GM12891 (cell line): ENCODE results near the gene CCDC85A.

Experiments used
- DNase-seq: peaks from one replicate; pipeline ENCODE4 v3.0.0; 2011; ENCODE audit warnings: low spot score; ENCODE audit not compliant: insufficient read length
- FAIRE-seq: peaks from 2 replicates; lab custom pipeline; 2011; peaks lifted over from hg19 to GRCh38; lab: Jason Lieb, UNC
- PAX5 ChIP-seq: IDR thresholded peaks from 2 replicates; pipeline ENCODE4 v1.6.1; 2011; ENCODE audit warnings: low read length, moderate library complexity, mild to moderate bottlenecking; ENCODE audit not compliant: insufficient read depth, severe bottlenecking
- POLR2A ChIP-seq: IDR thresholded peaks from 2 replicates; pipeline ENCODE4 v1.6.1; 2011; ENCODE audit warnings: low read depth, low read length, control low read depth
- POLR2AphosphoS5 ChIP-seq: IDR thresholded peaks from 2 replicates; pipeline ENCODE4 v1.6.1; 2011; ENCODE audit warnings: low read depth, low read length, control low read depth
- POU2F2 ChIP-seq: IDR thresholded peaks from 2 replicates; pipeline ENCODE4 v1.6.1; 2011; ENCODE audit warnings: low read depth, mild to moderate bottlenecking, control low read depth, low read length, moderate library complexity
- SPI1 ChIP-seq: IDR thresholded peaks from 2 replicates; pipeline ENCODE4 v1.6.1; 2011; ENCODE audit warnings: low read depth, low read length, control low read depth
- TAF1 ChIP-seq: IDR thresholded peaks from 2 replicates; pipeline ENCODE4 v1.6.1; 2011; ENCODE audit warnings: low read depth, low read length, control low read depth

Gene CCDC85A

GRCh38 chr2:56288838-56289580, 105.2 kb downstream of the CCDC85A start:
- FAIRE-seq = no peak

GRCh38 chr2:56291711-56292110, 107.9 kb downstream of the CCDC85A start:
- FAIRE-seq (no peak), DNase-seq (no peak)
- no peak for TF ChIP-seq POLR2A
- TF ChIP-seq POLR2AphosphoS5 = no peak
- TF ChIP-seq PAX5 = no peak
- TF ChIP-seq SPI1 = no peak
- no peak for TF ChIP-seq POU2F2
- TF ChIP-seq TAF1 = no peak

More at GRCh38 chr2:56288838-56289580, 105.2 kb downstream of the CCDC85A start:
- TF ChIP-seq POLR2AphosphoS5 (no peak), POLR2A (no peak), SPI1 (no peak)
- no peak for DNase-seq

- FAIRE-seq (no peak), DNase-seq (no peak)
- TF ChIP-seq POU2F2 = no peak
- no peak for TF ChIP-seq PAX5
- TF ChIP-seq TAF1 = no peak
- TF ChIP-seq SPI1 = no peak
- TF ChIP-seq POLR2A = no peak
- TF ChIP-seq POLR2AphosphoS5 = no peak
These were observed 109.2 kb downstream of the CCDC85A start for GRCh38 chr2:56292951-56293350.

GRCh38 chr2:56295666-56296065, 111.9 kb downstream of the CCDC85A start:
- TF ChIP-seq SPI1 = no peak
- no peak for TF ChIP-seq POLR2AphosphoS5
- DNase-seq = no peak
- no peak for FAIRE-seq

GRCh38 chr2:56297671-56298070, 113.9 kb downstream of the CCDC85A start:
- no peak for FAIRE-seq
- DNase-seq = no peak
- TF ChIP-seq PAX5 (no peak), POLR2AphosphoS5 (no peak), TAF1 (no peak), POLR2A (no peak), POU2F2 (no peak), SPI1 (no peak)

GRCh38 chr2:56299171-56299691, 115.4 kb downstream of the CCDC85A start:
- FAIRE-seq (no peak), DNase-seq (no peak)
- TF ChIP-seq POLR2A (no peak), SPI1 (no peak), TAF1 (no peak), PAX5 (no peak), POU2F2 (no peak), POLR2AphosphoS5 (no peak)

- DNase-seq (no peak), FAIRE-seq (no peak)
- no peak for TF ChIP-seq POU2F2
- no peak for TF ChIP-seq TAF1
- TF ChIP-seq POLR2AphosphoS5 = no peak
- no peak for TF ChIP-seq SPI1
These were observed 125.9 kb downstream of the CCDC85A start for GRCh38 chr2:56309626-56310170.

GRCh38 chr2:56313500-56313921, 129.7 kb downstream of the CCDC85A start:
- FAIRE-seq (no peak), DNase-seq (no peak)
- TF ChIP-seq SPI1 = no peak
- TF ChIP-seq POU2F2 = no peak
- no peak for TF ChIP-seq TAF1
- no peak for TF ChIP-seq POLR2A
- TF ChIP-seq POLR2AphosphoS5 = no peak
- no peak for TF ChIP-seq PAX5

GRCh38 chr2:56314371-56314770, 130.6 kb downstream of the CCDC85A start:
- no peak for TF ChIP-seq PAX5
- no peak for TF ChIP-seq POLR2AphosphoS5
- TF ChIP-seq SPI1 = no peak
- TF ChIP-seq TAF1 = no peak
- no peak for TF ChIP-seq POLR2A
- no peak for TF ChIP-seq POU2F2
- FAIRE-seq (no peak), DNase-seq (no peak)

GRCh38 chr2:56314796-56315195, 131.0 kb downstream of the CCDC85A start:
- FAIRE-seq (no peak), DNase-seq (no peak)
- no peak for TF ChIP-seq TAF1
- no peak for TF ChIP-seq POLR2AphosphoS5
- no peak for TF ChIP-seq SPI1
- no peak for TF ChIP-seq POU2F2
- no peak for TF ChIP-seq POLR2A
- TF ChIP-seq PAX5 = no peak
